ENCODE results near the gene MICAL3. TPM values are rescaled to one million over a fixed set of nuclear protein-coding genes. Genes with fewer than 3 reads are reported as not detected.

The MICAL3 gene
- polyA plus RNA-seq, 3 donors: 0.23 to 0.84 TPM; not detected in 1

DNA sequence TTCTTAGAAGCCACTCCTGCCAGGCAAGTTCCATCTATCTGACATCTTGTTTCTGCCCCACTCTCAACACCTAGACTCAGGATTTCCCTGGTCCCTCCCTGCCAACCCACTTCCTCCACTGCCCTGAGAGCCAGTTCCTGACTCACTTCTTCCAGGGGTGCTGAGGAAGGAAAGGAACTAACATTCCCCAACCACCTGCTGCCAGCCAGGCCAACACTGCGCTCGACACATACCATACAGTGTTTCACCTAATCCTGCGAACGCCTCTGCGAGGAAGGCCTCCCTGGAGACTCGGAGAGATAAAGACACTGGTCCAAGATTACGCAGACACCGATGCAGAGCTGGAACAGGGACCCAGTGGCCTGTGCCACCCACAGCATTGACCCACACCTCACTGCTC, 40.2 kb downstream of the MICAL3 start:
- TF ChIP-seq, protein P1, sequence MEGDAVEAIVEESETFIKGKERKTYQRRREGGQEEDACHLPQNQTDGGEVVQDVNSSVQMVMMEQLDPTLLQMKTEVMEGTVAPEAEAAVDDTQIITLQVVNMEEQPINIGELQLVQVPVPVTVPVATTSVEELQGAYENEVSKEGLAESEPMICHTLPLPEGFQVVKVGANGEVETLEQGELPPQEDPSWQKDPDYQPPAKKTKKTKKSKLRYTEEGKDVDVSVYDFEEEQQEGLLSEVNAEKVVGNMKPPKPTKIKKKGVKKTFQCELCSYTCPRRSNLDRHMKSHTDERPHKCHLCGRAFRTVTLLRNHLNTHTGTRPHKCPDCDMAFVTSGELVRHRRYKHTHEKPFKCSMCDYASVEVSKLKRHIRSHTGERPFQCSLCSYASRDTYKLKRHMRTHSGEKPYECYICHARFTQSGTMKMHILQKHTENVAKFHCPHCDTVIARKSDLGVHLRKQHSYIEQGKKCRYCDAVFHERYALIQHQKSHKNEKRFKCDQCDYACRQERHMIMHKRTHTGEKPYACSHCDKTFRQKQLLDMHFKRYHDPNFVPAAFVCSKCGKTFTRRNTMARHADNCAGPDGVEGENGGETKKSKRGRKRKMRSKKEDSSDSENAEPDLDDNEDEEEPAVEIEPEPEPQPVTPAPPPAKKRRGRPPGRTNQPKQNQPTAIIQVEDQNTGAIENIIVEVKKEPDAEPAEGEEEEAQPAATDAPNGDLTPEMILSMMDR (IDR thresholded peaks at IDR 0.05): no peak
- no peak overlapping the region for H3K4me3 Mint-ChIP-seq
- H3K36me3 Mint-ChIP-seq: no peaks in the 10 kb centered on the region
- Histone ChIP-seq H3K27ac (ENCODE audit: low read depth in 1 of 2, low read length in 2 of 2) (no peak overlapping the region), H3K4me1 (ENCODE audit: control insufficient read depth in 1 of 2, insufficient read depth in 2 of 2, low read length in 2 of 2) (peaks cover 9 to 12% of the 10 kb centered on the region in 2 donors), H3K79me2 (ENCODE audit: insufficient read depth, low read length) (no peaks in the 10 kb centered on the region), H3K9me3 (replicated peaks in 1 of 2; ENCODE audit: control insufficient read depth in 1 of 2, insufficient read depth in 1 of 2, low read length in 2 of 2) (no peaks in the 10 kb centered on the region), H3K4me2 (replicated peaks; ENCODE audit: extremely low read depth, low read length, poor library complexity, severe bottlenecking) (no peak overlapping the region), H4K20me1 (ENCODE audit: insufficient read depth, low read length) (no peaks in the 10 kb centered on the region), H3K9ac (ENCODE audit: insufficient read depth, low read length, poor library complexity, severe bottlenecking) (no peak overlapping the region), H3K4me3 (replicated peaks in 1 of 3; ENCODE audit: low read depth in 2 of 3, low read length in 3 of 3) (no peak overlapping the region), H2AFZ (ENCODE audit: insufficient read depth, low read depth, low read length, poor library complexity, severe bottlenecking) (no peak overlapping the region), H3K36me3 (replicated peaks in 1 of 2; ENCODE audit: control insufficient read depth in 1 of 2, insufficient read depth in 2 of 2, low read length in 2 of 2) (no peaks in the 10 kb centered on the region), H3K27me3 (ENCODE audit: control insufficient read depth in 2 of 2, insufficient read depth in 2 of 2, low read length in 2 of 2) (no peaks in the 10 kb centered on the region)
- WGBS (ENCODE audit: insufficient coverage): 90% methylated on average over 8 of the region's 8 CpGs
- no peak for DNase-seq
- intact Hi-C loops (cut with micrococcal nuclease): no loop called here
- H3K27ac Mint-ChIP-seq: no peak overlapping the region
- peaks cover 0 to 13% (median 0%) of the 10 kb centered on the region in 3 donors for H3K27me3 Mint-ChIP-seq (ENCODE audit: low read depth in 3 of 3)
- H3K9me3 Mint-ChIP-seq: peaks cover 0 to 2% (median 0%) of the 10 kb centered on the region in 7 donors
- peaks cover 17% of the 10 kb centered on the region for H3K4me1 Mint-ChIP-seq

DNA sequence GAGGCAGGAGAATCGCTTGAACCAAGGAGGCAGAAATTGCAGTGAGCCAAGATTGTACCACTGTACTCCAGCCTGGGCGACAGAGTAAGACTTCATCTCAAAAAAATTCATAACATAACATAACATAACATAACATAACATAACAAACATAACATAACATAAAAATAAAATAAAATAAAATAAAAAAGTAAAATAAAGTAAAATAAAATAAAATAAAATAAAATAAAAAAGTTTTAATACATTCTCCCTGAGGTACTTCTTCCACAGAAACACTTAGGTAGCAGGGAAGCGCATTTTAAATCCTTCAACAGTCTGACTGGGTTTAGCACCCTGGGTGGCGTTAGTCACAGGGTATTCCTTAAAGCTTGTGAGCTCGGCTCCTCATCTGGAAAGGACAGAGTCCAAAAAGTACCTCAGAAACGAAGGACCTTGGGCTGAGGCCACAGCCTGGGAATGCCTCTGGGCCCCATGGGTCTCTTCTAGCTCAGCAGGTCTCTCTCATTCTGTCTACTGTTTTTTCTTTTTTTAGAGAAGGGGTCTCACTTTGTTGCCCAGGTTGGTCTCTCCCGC, 41.7 kb downstream of the MICAL3 start:
- Mint-ChIP-seq H3K9me3 (peaks cover 0 to 2% (median 0%) of the 10 kb centered on the region in 7 donors), H3K27ac (no peak overlapping the region), H3K4me3 (no peak overlapping the region), H3K36me3 (no peaks in the 10 kb centered on the region), H3K27me3 (ENCODE audit: low read depth in 3 of 3) (peaks cover 0 to 12% (median 0%) of the 10 kb centered on the region in 3 donors), H3K4me1 (peaks cover 17% of the 10 kb centered on the region)
- Histone ChIP-seq H4K20me1 (ENCODE audit: insufficient read depth, low read length) (no peaks in the 10 kb centered on the region), H3K4me3 (replicated peaks in 1 of 3; ENCODE audit: low read depth in 2 of 3, low read length in 3 of 3) (no peak overlapping the region), H3K9me3 (replicated peaks in 1 of 2; ENCODE audit: control insufficient read depth in 1 of 2, insufficient read depth in 1 of 2, low read length in 2 of 2) (no peaks in the 10 kb centered on the region), H3K4me2 (replicated peaks; ENCODE audit: extremely low read depth, low read length, poor library complexity, severe bottlenecking) (no peak overlapping the region), H3K79me2 (ENCODE audit: insufficient read depth, low read length) (no peaks in the 10 kb centered on the region), H3K36me3 (replicated peaks in 1 of 2; ENCODE audit: control insufficient read depth in 1 of 2, insufficient read depth in 2 of 2, low read length in 2 of 2) (no peaks in the 10 kb centered on the region), H3K27ac (ENCODE audit: low read depth in 1 of 2, low read length in 2 of 2) (no peak overlapping the region), H3K4me1 (ENCODE audit: control insufficient read depth in 1 of 2, insufficient read depth in 2 of 2, low read length in 2 of 2) (peaks cover 9 to 12% of the 10 kb centered on the region in 2 donors), H3K9ac (ENCODE audit: insufficient read depth, low read length, poor library complexity, severe bottlenecking) (no peak overlapping the region), H3K27me3 (ENCODE audit: control insufficient read depth in 2 of 2, insufficient read depth in 2 of 2, low read length in 2 of 2) (no peaks in the 10 kb centered on the region), H2AFZ (ENCODE audit: insufficient read depth, low read depth, low read length, poor library complexity, severe bottlenecking) (no peak overlapping the region)
- 86% methylated on average over 5 of the region's 7 CpGs for WGBS (ENCODE audit: insufficient coverage)
- intact Hi-C loops (cut with micrococcal nuclease): no loop called here
- DNase-seq: no peak
- TF ChIP-seq, protein P1 (IDR thresholded peaks at IDR 0.05): no peak

Measured in CD14-positive monocyte (primary cell).